AG09319 (cell line): ENCODE data around the gene RAB3D.

Experiments used
- DNase-seq: peaks from one replicate; pipeline ENCODE4 v3.0.0-alpha.2; 2010; ENCODE audit warnings: low read depth; ENCODE audit errors: extremely low read depth
- TF ChIP-seq, protein P1 (sequence below): IDR thresholded peaks from 2 replicates; pipeline ENCODE4 v1.5.1; 2011; ENCODE audit warnings: low read depth, mild to moderate bottlenecking, inconsistent platforms, low read length, moderate library complexity

The RAB3D gene, protein sequence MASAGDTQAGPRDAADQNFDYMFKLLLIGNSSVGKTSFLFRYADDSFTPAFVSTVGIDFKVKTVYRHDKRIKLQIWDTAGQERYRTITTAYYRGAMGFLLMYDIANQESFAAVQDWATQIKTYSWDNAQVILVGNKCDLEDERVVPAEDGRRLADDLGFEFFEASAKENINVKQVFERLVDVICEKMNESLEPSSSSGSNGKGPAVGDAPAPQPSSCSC

DNA sequence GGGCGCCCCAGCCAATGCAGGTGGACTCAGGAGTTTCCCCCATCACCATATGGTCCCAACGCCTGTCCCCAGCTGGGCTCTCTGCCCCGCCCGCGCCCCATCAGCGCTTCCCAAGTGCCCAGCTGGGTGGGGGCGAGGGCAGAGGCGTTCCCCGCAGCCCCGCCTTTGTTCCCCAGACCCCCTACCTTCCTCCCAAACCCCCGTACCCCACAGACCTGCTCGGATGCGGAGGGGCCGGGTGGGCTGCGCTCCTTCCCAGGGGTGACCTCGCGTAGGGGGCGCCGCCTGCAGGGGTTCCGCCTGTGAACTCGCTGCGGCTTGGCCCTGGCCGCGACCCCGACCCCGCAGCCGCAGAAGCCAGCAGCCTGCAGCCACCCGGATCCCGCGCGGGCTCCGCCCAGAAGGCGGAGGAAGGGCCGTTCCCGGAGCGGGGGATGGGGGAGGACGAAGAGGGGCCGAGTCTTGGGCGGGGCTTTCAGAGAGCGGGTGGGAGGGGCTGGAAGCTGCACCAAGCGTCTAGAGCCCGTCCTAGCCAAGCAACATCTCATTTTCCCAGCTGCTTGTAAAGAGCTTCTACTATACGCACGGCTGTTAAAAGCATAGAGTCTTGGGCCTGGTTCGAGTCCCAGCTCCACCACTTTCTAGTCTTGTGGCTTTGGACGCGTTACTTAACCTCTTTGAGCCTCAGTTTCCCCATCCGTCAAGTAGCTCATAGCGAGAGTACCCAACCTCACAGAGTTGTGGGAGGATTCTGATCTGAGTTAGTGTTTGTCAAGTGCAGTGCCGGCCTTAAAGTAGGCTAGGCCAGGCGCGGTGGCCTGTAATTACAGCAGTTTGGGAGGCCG lies at the start of gene RAB3D:
TSS of gene RAB3D (minus strand) at position 404 of the 845 bp plus-strand sequence. CDS start 2,258 bp downstream, outside the sequence.
- TF ChIP-seq, protein P1, sequence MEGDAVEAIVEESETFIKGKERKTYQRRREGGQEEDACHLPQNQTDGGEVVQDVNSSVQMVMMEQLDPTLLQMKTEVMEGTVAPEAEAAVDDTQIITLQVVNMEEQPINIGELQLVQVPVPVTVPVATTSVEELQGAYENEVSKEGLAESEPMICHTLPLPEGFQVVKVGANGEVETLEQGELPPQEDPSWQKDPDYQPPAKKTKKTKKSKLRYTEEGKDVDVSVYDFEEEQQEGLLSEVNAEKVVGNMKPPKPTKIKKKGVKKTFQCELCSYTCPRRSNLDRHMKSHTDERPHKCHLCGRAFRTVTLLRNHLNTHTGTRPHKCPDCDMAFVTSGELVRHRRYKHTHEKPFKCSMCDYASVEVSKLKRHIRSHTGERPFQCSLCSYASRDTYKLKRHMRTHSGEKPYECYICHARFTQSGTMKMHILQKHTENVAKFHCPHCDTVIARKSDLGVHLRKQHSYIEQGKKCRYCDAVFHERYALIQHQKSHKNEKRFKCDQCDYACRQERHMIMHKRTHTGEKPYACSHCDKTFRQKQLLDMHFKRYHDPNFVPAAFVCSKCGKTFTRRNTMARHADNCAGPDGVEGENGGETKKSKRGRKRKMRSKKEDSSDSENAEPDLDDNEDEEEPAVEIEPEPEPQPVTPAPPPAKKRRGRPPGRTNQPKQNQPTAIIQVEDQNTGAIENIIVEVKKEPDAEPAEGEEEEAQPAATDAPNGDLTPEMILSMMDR: no peak
- peak; percentile 62 for DNase-seq

DNA sequence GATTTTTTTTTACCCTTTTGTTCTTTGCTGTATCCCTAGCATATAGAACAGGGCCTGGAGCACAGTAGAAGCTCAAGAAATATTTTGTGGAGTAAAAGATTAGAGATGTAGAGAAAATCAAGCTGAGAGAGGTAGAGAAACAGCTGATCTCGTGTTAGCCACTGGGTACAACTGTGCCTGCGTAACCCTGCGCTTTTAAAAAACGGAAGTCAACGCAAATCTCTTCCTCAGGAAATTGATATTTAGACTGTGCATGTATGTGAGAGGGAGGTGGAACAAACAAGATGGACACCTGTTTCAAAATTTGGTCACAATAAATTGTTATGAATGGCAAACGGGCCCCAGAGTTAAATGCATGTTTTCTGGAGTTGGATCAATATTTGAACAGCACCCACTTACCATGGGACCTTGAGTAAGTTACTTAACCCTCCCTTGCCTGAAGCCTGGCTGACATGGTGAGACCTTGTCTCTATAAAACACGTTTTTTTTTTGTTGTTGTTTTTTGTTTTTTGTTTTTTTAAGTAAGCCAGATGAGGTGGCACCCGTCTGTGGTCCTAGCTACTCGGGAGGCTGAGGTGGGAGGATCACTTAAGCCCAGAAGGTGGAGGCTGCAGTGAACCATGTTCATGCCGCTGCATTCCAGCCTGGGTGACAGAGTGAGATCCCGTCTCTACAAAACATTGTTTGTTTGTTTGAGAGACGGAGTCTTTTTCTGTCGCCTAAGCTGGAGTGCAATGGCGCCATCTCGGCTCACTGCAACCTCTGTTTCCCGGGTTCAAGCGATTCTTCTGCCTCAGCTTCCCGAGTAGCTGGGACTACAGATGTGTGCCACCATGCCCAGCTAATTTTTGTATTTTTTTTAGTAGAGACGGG lies 47.9 kb upstream of the RAB3D start:
- no peak for DNase-seq
- TF ChIP-seq, protein P1: no peak

GRCh38 chr19:11384778-11385129 lies 45.3 kb upstream of the RAB3D start:
- TF ChIP-seq, protein P1: no peak
- no peak for DNase-seq

DNA sequence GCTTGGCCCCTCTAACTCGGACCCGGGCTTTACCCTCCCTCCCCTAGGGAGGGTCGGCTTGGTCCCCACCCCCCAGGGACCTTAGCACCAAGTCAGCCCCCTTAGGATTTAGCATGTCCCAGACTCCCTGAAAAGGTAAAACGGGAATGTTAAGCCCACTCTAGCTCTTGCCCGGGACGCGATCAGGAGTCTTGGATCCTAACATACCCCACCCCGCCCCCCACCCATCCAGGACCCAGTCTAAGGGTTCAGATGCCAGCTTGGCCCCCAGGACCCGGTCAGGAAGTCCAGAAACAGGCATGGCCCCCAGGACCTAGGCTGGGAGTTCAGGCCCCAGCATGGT lies 44.2 kb upstream of the RAB3D start:
- DNase-seq: no peak
- TF ChIP-seq, protein P1: no peak

- DNase-seq: no peak
- TF ChIP-seq, protein P1: peak; percentile 67
Measured at GRCh38 chr19:11382898-11383705, 43.6 kb upstream of the RAB3D start.

GRCh38 chr19:11380653-11381537 lies 41.4 kb upstream of the RAB3D start:
- TF ChIP-seq, protein P1: peak; percentile 76
- peak; percentile 84 for DNase-seq
